ENCODE measurements around the gene NPDC1.

DNA sequence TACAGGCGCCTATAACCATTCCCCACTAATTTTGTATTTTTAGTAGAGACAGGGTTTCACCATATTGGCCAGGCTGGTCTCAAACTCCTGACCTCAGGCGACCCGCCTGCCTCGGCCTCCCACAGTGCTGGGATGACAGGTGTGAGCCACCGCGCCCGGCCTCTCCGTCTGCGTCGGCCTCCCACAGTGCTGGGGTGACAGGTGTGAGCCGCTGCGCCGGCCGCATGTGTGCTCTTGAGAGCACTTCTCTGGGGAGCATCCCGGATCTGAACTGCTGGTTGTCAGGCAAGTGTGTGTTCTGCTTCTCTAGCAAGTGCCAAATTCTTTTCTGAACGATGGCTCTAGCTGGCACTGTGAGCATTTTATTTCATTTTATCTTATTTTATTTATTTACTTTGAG is 11.6 kb upstream of the NPDC1 start:
- TF ChIP-seq, protein P1, sequence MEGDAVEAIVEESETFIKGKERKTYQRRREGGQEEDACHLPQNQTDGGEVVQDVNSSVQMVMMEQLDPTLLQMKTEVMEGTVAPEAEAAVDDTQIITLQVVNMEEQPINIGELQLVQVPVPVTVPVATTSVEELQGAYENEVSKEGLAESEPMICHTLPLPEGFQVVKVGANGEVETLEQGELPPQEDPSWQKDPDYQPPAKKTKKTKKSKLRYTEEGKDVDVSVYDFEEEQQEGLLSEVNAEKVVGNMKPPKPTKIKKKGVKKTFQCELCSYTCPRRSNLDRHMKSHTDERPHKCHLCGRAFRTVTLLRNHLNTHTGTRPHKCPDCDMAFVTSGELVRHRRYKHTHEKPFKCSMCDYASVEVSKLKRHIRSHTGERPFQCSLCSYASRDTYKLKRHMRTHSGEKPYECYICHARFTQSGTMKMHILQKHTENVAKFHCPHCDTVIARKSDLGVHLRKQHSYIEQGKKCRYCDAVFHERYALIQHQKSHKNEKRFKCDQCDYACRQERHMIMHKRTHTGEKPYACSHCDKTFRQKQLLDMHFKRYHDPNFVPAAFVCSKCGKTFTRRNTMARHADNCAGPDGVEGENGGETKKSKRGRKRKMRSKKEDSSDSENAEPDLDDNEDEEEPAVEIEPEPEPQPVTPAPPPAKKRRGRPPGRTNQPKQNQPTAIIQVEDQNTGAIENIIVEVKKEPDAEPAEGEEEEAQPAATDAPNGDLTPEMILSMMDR (IDR thresholded peaks at IDR 0.05), result no peak
- no peak for TF ChIP-seq EZH2phosphoT487 (IDR thresholded peaks at IDR 0.05)
